Panc1 (cell line): ENCODE measurements around the gene KCTD1. TPM values are rescaled to one million over a fixed set of nuclear protein-coding genes. Genes with fewer than 3 reads are reported as not detected.

Source experiments
- ATAC-seq: fragments of 200-7000 bp; cut with Tn5 transposase; 2 replicates; pipeline ENCODE4 v1.9.1; 2020; ENCODE audit warnings: mild to moderate bottlenecking, moderate library complexity
- BruUV-seq: library from RNA; stranded (reverse); fragments of 400-500 nt; replicated peaks from 2 replicates; lab custom pipeline; 2021; lab: Mats Ljungman, UMichigan
- CTCF ChIA-PET: fragments of 300-600 bp; sonication (Branson Sonifier 250); formaldehyde crosslinking; loops from one replicate; lab custom pipeline; 2022; ENCODE audit warnings: antibody characterized with exemption; lab: Charles Lee
- POLR2A ChIA-PET: fragments of 300-600 bp; sonication (Branson Sonifier 250); formaldehyde crosslinking; loops from one replicate; lab custom pipeline; 2022; ENCODE audit warnings: antibody characterized with exemption; lab: Charles Lee
- DNase-seq: peaks from one replicate; pipeline ENCODE4 v3.0.0-alpha.2; 2010; ENCODE audit warnings: low read depth, low spot score
- H3K27ac ChIP-seq: 2 replicates; pipeline ENCODE4 v1.5.1; 2011; ENCODE audit warnings: mild to moderate bottlenecking, low read length, inconsistent platforms
- H3K27me3 ChIP-seq: fragments of 200-500 bp; sonication (Bioruptor generic); 2 replicates; pipeline ENCODE4 v1.6.0; 2014; ENCODE audit warnings: low read length, inconsistent platforms; ENCODE audit not compliant: control insufficient read depth, insufficient read depth
- H3K36me3 ChIP-seq: fragments of 200-500 bp; sonication (Bioruptor generic); 2 replicates; pipeline ENCODE4 v1.5.1; 2014; ENCODE audit warnings: inconsistent platforms, mild to moderate bottlenecking, low read length, moderate library complexity; ENCODE audit not compliant: control insufficient read depth, insufficient read depth
- H3K4me1 ChIP-seq: 2 replicates; pipeline ENCODE4 v1.5.1; 2011; ENCODE audit warnings: inconsistent platforms, mild to moderate bottlenecking, low read length, moderate library complexity; ENCODE audit not compliant: control insufficient read depth, insufficient read depth
- H3K4me3 ChIP-seq, 2 experiments: 2 replicates each; pipeline ENCODE4 v1.5.1; 2011 to 2012; ENCODE audit warnings: low read depth in 2 of 2, low read length in 2 of 2, mild to moderate bottlenecking in 2 of 2, inconsistent platforms in 1 of 2, moderate library complexity in 1 of 2
- H3K9me3 ChIP-seq: fragments of 200-500 bp; sonication (Bioruptor generic); 2 replicates; pipeline ENCODE4 v1.5.1; 2014; ENCODE audit warnings: low read depth, mild to moderate bottlenecking, inconsistent platforms, low read length, moderate library complexity; ENCODE audit not compliant: control insufficient read depth, insufficient read depth
- POLR2AphosphoS5 ChIP-seq: IDR thresholded peaks from 2 replicates; pipeline ENCODE4 v1.6.1; 2012; ENCODE audit warnings: mild to moderate bottlenecking, low read depth, low read length, moderate library complexity
- REST ChIP-seq, 2 experiments: IDR thresholded peaks; 2 replicates each; pipeline ENCODE4 v1.6.1; 2011 to 2012; ENCODE audit warnings: low read depth in 2 of 2, control low read depth in 1 of 2, low read length in 1 of 2, mild to moderate bottlenecking in 1 of 2, moderate library complexity in 1 of 2; ENCODE audit not compliant: insufficient read depth in 1 of 2
- SIN3A ChIP-seq: IDR thresholded peaks from 2 replicates; pipeline ENCODE4 v1.6.1; 2012; ENCODE audit warnings: low read depth, mild to moderate bottlenecking, low read length, moderate library complexity, borderline replicate concordance; ENCODE audit not compliant: insufficient read depth
- TCF7L2 ChIP-seq: IDR thresholded peaks from 2 replicates; pipeline ENCODE4 v1.6.1; 2011; ENCODE audit warnings: mild to moderate bottlenecking, low read depth, low read length, inconsistent platforms
- in situ Hi-C: cut with HindIII; loops from 2 replicates; pipeline ENCODE4 v1.10.0; 2016; ENCODE audit warnings: low sequenced_read_pairs, low pct_unique_long_range_greater_than_20kb
- intact Hi-C: fragments of 100-400 bp; cut with micrococcal nuclease; formaldehyde crosslinking; loops from one replicate; pipeline ENCODE4 v1.10.0; 2022; ENCODE audit not compliant: unreplicated experiment
- total RNA-seq: library from RNA; stranded (reverse); gene quantifications from one replicate; pipeline ENCODE4 v1.2.1, GENCODE V29; 2021; ENCODE audit not compliant: unreplicated experiment
- TF ChIP-seq, protein P1 (sequence below): fragments of 450-650 bp; IDR thresholded peaks from 2 replicates; pipeline ENCODE4 v1.5.1; 2017; ENCODE audit warnings: mild to moderate bottlenecking

KCTD1 gene
- total RNA-seq, 1 experiment from 2014 or later: 34.4 TPM

GRCh38 chr18:26422472-26423162 lies 125.7 kb downstream of the KCTD1 start:
- no peaks in the 10 kb centered on the region for H3K36me3 ChIP-seq
- ATAC-seq (no peak), DNase-seq (no peak)
- ChIA-PET POLR2A (no interaction called here), CTCF (no interaction called here)
- H3K4me1 ChIP-seq: no peaks in the 10 kb centered on the region
- no peaks in the 10 kb centered on the region for H3K9me3 ChIP-seq
- no TSS peak for BruUV-seq
- in situ Hi-C loops (no loop called here), intact Hi-C loops (no loop called here)
- TF ChIP-seq TCF7L2 (no peak), REST (IDR thresholded peaks at IDR 0.05; ENCODE audit: insufficient read depth in 1 of 2, low read depth in 2 of 2, low read length in 1 of 2) (no peak), POLR2AphosphoS5 (no peak), SIN3A (no peak)
- TF ChIP-seq, protein P1, sequence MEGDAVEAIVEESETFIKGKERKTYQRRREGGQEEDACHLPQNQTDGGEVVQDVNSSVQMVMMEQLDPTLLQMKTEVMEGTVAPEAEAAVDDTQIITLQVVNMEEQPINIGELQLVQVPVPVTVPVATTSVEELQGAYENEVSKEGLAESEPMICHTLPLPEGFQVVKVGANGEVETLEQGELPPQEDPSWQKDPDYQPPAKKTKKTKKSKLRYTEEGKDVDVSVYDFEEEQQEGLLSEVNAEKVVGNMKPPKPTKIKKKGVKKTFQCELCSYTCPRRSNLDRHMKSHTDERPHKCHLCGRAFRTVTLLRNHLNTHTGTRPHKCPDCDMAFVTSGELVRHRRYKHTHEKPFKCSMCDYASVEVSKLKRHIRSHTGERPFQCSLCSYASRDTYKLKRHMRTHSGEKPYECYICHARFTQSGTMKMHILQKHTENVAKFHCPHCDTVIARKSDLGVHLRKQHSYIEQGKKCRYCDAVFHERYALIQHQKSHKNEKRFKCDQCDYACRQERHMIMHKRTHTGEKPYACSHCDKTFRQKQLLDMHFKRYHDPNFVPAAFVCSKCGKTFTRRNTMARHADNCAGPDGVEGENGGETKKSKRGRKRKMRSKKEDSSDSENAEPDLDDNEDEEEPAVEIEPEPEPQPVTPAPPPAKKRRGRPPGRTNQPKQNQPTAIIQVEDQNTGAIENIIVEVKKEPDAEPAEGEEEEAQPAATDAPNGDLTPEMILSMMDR: no peak
- H3K27ac ChIP-seq: no peak overlapping the region
- no peak overlapping the region for H3K4me3 ChIP-seq
- no peaks in the 10 kb centered on the region for H3K27me3 ChIP-seq

DNA sequence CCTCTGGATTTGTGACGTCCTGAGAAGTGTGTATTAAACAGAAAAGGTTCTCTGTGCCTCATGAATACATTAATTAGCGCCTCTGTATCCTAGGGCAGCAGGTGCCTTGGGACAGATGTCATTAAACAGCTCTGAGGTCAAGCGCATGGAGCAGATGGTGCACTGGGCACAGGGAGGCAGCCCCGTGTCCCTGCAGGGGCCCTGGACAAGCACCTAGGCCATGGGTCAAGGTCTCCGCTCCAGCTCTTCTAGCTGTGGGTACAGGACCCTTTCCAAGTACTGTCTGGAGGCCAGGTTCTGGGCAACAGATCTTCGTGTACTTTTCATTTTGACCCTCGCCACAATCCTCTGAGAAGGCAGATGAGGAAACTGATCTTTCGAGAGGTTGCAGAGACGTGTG lies 126.4 kb downstream of the KCTD1 start:
- ChIA-PET POLR2A (no interaction called here), CTCF (no interaction called here)
- ATAC-seq (no peak), DNase-seq (no peak)
- no peaks in the 10 kb centered on the region for H3K36me3 ChIP-seq
- no peaks in the 10 kb centered on the region for H3K27me3 ChIP-seq
- BruUV-seq: no TSS peak
- no peak for TF ChIP-seq POLR2AphosphoS5
- intact Hi-C loops (no loop called here), in situ Hi-C loops (no loop called here)
- no peaks in the 10 kb centered on the region for H3K9me3 ChIP-seq
- no peak overlapping the region for H3K27ac ChIP-seq
- no peak overlapping the region for H3K4me3 ChIP-seq
- H3K4me1 ChIP-seq: no peaks in the 10 kb centered on the region

- Histone ChIP-seq H3K27me3 (no peaks in the 10 kb centered on the region), H3K27ac (no peak overlapping the region), H3K4me1 (no peaks in the 10 kb centered on the region), H3K36me3 (no peaks in the 10 kb centered on the region), H3K9me3 (no peaks in the 10 kb centered on the region), H3K4me3 (no peak overlapping the region)
- BruUV-seq: no TSS peak
- in situ Hi-C loops: no loop called here
- TF ChIP-seq TCF7L2: no peak
- TF ChIP-seq SIN3A: no peak
- TF ChIP-seq, protein P1: no peak
- TF ChIP-seq REST (IDR thresholded peaks at IDR 0.05; ENCODE audit: insufficient read depth in 1 of 2, low read depth in 2 of 2, low read length in 1 of 2): no peak
- no peak for TF ChIP-seq POLR2AphosphoS5
- DNase-seq: no peak
- intact Hi-C loops: no loop called here
- ChIA-PET CTCF (no interaction called here), POLR2A (no interaction called here)
- ATAC-seq: no peak
Measured at GRCh38 chr18:26421503-26421902, 126.8 kb downstream of the KCTD1 start.
